IPS-NIHi7 (cell line): ENCODE measurements around the gene TCAP.

Experiments used
- DNase-seq: peaks from one replicate; pipeline ENCODE4 v3.0.0; 2012; ENCODE audit warnings: mixed read lengths; ENCODE audit errors: extremely low spot score

Gene TCAP

GRCh38 chr17:39666231-39666600 is 1.1 kb downstream of the TCAP start:
- DNase-seq, result no peak

GRCh38 chr17:39666601-39667261 is 1.6 kb downstream of the TCAP start:
- no peak for DNase-seq

- DNase-seq, result no peak
Observed at GRCh38 chr17:39667262-39667944, 2.3 kb downstream of the TCAP start.

- peak; percentile 76 for DNase-seq
Observed at GRCh38 chr17:39667945-39668924, 3.1 kb downstream of the TCAP start, which contains the start of gene PNMT. Gene PNMT (plus strand): TSS chr17:39668453. CDS start chr17:39668476, 23 bp downstream.

- no peak for DNase-seq
Observed at GRCh38 chr17:39669897-39670735, 5.0 kb downstream of the TCAP start.

GRCh38 chr17:39670746-39671145 is 5.6 kb downstream of the TCAP start:
- DNase-seq, result no peak

DNA sequence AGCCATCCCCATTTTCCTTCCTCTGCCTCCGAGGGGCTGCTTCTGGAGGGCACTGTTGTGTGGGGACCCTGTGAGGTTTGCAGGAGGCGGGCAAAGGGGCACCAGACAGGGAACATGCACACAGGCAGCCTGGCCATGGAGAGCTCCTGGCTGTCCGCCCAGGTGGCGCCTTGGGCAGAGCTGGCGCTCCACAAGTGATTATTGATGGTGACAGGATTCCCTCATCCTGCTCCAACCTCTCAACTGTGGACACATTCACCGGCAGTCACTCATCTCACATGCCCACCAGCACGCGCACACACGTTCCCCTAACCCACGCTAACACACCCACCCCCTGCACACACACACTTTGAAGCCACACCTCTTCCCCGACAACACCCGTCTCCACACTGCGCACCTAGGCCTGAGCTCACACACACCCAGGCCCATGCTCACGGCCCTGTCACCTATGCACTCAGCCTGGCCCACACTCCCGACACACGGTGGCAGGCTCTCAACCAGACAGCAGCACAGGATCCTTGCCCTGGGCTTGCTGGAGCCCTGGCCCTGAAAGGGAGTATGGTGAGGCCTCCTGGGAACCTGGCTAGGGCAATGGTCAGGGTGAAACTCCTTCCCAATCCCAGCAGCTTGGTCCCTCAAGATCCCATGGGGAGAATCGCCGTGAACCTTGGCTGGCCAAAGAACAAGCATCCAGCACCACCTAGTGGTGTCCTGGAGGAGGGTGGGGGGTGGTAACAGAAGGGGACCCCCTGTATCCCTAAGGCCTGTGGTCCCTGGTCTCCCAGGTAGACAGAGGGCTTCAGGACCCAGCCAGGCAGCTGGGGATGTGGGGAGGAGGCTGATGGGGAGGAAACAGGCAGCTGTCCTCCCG is 6.7 kb downstream of the TCAP start:
- peak; percentile 86 for DNase-seq

DNA sequence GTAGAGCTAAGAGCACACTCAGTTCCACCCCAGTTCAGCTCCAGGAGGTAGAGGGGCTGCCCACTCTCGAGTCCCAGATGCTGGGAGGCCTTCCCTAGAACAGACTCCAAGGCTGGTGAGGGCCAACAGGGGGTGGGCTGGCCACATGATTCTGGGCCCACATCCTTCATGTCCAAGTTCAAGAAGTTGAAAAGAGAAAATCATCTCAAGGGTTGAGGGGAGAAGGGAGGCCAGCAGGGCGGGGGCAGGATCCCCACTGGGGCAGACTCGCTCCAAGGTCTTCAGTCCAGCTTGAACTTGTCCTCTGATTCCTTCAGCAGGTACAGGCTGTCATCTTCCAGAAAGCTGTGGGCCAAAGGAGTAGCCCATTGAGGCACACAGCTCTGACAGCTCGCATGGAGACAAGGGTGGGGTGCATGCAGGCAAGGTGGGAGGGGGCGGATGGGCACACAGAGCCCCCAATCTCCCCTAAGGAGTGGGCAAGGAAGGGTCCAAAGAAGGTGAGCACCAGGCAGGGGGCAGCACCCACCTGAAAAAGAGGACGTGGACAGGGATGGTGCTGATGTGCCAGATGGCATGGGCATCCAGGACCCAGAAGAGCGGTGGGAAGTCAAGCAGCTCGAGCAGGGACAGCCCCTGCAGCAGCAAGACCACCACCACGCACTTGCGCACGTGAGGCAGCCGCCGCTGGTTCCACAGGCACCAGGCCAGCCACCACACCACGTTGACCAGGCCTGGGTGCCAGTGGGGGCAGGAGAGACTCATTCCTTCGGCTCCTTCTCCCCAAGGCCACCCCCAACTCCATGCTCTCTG is 7.6 kb downstream of the TCAP start:
- DNase-seq, result no peak

DNA sequence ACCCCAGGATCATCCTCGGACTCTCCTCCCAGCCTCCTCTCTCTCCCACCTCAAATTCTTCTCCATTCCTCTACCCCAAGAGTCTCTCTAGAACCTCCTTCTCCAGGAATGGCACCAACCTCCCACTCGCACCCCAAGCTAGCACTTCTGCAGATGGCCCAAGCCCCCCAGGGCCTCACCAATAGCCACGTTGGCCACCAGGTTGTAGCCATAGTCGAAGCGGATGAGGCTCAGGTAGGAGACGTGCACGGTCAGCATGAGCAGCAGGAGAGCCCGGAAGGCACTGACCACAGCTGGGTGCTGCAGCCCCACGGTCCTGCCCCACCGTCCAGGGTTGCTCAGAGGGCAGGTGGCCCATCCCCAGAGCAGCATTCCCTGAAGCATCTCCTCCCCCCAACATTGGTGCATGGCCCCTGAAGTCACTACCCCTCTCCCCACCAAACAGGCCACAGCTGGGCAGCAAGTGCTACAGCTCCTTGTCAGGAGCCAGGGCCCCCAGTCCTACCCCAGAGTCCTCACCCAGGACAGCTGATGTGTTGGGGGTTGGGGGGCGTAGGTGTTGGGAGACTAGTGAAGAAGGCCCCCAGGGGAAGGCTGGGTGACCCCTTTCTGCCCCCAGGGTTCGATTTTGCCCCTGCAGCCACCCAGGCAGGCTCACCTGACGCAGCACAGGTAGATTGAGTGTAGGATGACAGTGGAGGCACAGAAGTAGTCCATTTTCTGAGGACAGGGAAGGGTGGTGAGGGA is 8.4 kb downstream of the TCAP start:
- DNase-seq, result no peak

GRCh38 chr17:39674179-39674578 is 9.0 kb downstream of the TCAP start:
- no peak for DNase-seq

- no peak for DNase-seq
Observed at GRCh38 chr17:39674702-39675389, 9.7 kb downstream of the TCAP start.

- DNase-seq, result no peak
Observed at GRCh38 chr17:39675390-39676082, 10.4 kb downstream of the TCAP start.

DNA sequence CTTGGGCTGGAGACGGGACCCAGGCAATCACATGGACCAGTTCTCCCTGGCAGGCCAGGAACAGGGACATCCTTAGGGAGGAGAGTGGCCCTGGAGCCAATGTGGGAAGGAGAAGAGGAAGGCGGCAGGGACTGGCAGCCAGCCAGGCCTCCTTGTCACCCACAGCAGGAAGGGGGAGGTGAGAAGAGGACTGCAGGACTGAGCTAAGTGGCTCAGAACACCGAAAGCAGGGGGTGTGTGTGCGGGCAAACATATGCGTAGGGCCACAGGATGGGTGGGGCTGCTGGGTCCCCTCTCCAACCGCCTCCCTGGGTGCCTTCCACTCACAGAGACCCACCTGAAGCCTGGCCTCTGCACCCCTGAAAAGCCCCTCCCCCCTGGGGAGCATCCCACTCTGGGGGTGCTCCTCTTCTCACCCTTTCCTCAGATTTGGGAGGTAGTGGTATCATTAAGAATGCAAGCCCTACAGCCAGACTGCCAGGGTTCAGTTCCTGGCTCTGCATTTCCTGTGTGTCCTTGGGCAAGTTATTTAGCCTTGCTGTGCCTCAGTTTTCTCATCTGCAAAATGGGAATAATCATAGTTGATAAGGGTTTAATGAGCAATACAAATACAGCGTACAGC is 11.2 kb downstream of the TCAP start:
- DNase-seq, result no peak

DNA sequence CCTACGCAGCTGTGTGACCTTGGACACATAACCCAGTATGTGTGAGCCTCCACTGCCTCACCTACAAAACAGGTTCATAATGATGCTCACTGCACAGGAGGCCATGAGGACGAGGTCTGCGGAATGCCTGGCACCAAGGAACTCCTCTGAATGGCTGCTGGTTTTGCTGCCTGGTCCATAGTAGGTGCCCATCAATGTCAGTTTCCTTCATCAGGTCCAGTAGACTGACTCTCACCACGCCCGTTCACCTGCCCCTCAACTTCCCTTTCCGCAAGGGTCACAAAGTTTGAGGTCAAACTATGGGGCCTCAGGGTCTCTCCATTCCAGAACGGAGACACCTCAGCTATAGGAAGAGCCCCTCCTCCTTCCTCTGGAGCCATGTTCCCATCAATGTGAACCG is 11.9 kb downstream of the TCAP start:
- no peak for DNase-seq

- DNase-seq, result no peak
Observed at GRCh38 chr17:39677542-39678339, 12.6 kb downstream of the TCAP start.
